Measurements from ENCODE around the gene CNR2.

CNR2 gene

DNA sequence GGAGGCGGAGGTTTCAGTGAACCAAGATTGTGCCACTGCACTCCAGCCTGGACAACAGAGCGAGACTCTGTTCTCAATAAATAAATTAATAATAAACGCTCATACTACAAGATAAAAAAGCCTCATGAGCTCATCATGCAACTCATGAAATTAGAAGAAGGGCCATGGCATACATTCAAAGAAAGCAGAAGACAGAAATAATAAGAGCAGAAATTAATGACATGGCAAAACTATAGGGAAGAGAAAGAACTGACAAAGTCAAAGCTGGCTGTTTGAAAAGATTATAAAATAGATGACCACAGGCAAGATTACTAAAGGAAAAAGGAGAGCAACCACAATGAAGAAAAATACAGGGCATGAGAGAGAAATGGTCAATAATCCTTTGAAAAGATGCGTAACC, 30.4 kb downstream of the CNR2 start:
- Histone ChIP-seq H3K4me3 (ENCODE audit: low read length) (no peak overlapping the region), H3K9ac (ENCODE audit: low read length) (no peak overlapping the region), H2AFZ (ENCODE audit: low read length) (no peak overlapping the region), H3K27ac (ENCODE audit: low read length) (no peak overlapping the region), H3K9me2 (replicated peaks; ENCODE audit: insufficient read depth, low read length) (no peaks in the 10 kb centered on the region), H3K27me3 (replicated peaks; ENCODE audit: insufficient read depth, low read length) (no peaks in the 10 kb centered on the region), H3K4me2 (ENCODE audit: low read depth, low read length) (no peak overlapping the region), H3K79me2 (ENCODE audit: low read length) (no peaks in the 10 kb centered on the region), H3K4me1 (ENCODE audit: low read length) (no peaks in the 10 kb centered on the region), H3F3A (ENCODE audit: insufficient read depth, low read length) (no peaks in the 10 kb centered on the region), H4K20me1 (ENCODE audit: insufficient read depth, low read length) (no peaks in the 10 kb centered on the region), H3K9me3 (replicated peaks; ENCODE audit: insufficient read depth, low read length) (no peaks in the 10 kb centered on the region), H3K36me3 (replicated peaks; ENCODE audit: insufficient read depth, low read length) (no peaks in the 10 kb centered on the region)
- TF ChIP-seq EZH2 (optimal IDR thresholded peaks at IDR 0.05; ENCODE audit: low read depth, low read length) (no peak), EZH2phosphoT487 (IDR thresholded peaks at IDR 0.05; ENCODE audit: low read length) (no peak)
- TF ChIP-seq, protein P1, sequence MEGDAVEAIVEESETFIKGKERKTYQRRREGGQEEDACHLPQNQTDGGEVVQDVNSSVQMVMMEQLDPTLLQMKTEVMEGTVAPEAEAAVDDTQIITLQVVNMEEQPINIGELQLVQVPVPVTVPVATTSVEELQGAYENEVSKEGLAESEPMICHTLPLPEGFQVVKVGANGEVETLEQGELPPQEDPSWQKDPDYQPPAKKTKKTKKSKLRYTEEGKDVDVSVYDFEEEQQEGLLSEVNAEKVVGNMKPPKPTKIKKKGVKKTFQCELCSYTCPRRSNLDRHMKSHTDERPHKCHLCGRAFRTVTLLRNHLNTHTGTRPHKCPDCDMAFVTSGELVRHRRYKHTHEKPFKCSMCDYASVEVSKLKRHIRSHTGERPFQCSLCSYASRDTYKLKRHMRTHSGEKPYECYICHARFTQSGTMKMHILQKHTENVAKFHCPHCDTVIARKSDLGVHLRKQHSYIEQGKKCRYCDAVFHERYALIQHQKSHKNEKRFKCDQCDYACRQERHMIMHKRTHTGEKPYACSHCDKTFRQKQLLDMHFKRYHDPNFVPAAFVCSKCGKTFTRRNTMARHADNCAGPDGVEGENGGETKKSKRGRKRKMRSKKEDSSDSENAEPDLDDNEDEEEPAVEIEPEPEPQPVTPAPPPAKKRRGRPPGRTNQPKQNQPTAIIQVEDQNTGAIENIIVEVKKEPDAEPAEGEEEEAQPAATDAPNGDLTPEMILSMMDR (IDR thresholded peaks at IDR 0.05; ENCODE audit: low read length), result no peak
- DNase-seq, result no peak

DNA sequence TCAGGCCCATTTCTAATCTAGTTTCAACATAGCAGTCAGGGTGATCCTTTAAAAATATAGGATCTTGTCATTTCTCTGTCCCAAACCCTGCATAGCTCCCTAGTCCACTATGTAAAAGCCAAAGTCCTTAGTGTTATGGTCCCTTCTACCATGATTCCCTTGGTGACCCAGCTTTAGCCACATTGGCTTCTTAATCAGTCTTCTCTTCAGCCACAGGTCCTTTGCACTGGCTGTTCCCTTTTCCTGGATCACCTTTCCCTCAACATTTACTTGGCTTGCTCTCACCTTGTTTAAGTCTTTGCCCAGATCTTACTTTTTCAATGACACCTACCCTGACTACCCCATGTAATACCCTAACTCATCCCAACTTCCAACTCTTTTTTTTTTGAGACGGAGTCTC, 33.4 kb downstream of the CNR2 start:
- H3K9me2 ChIP-seq (replicated peaks; ENCODE audit: insufficient read depth, low read length), result no peaks in the 10 kb centered on the region
- no peak overlapping the region for H3K4me2 ChIP-seq (ENCODE audit: low read depth, low read length)
- no peaks in the 10 kb centered on the region for H3K9me3 ChIP-seq (replicated peaks; ENCODE audit: insufficient read depth, low read length)
- H4K20me1 ChIP-seq (ENCODE audit: insufficient read depth, low read length), result no peaks in the 10 kb centered on the region
- no peaks in the 10 kb centered on the region for H3K36me3 ChIP-seq (replicated peaks; ENCODE audit: insufficient read depth, low read length)
- DNase-seq, result no peak
- H2AFZ ChIP-seq (ENCODE audit: low read length), result no peak overlapping the region
- no peak overlapping the region for H3K4me3 ChIP-seq (ENCODE audit: low read length)
- H3K9ac ChIP-seq (ENCODE audit: low read length), result no peak overlapping the region
- H3K79me2 ChIP-seq (ENCODE audit: low read length), result no peaks in the 10 kb centered on the region
- no peaks in the 10 kb centered on the region for H3K4me1 ChIP-seq (ENCODE audit: low read length)
- no peak overlapping the region for H3K27ac ChIP-seq (ENCODE audit: low read length)
- no peak for TF ChIP-seq EZH2 (optimal IDR thresholded peaks at IDR 0.05; ENCODE audit: low read depth, low read length)
- no peak for TF ChIP-seq EZH2phosphoT487 (IDR thresholded peaks at IDR 0.05; ENCODE audit: low read length)
- TF ChIP-seq, protein P1 (IDR thresholded peaks at IDR 0.05; ENCODE audit: low read length), result no peak
- H3F3A ChIP-seq (ENCODE audit: insufficient read depth, low read length), result no peaks in the 10 kb centered on the region
- H3K27me3 ChIP-seq (replicated peaks; ENCODE audit: insufficient read depth, low read length), result no peaks in the 10 kb centered on the region; the same call in 1 of the 2 replicates

DNA sequence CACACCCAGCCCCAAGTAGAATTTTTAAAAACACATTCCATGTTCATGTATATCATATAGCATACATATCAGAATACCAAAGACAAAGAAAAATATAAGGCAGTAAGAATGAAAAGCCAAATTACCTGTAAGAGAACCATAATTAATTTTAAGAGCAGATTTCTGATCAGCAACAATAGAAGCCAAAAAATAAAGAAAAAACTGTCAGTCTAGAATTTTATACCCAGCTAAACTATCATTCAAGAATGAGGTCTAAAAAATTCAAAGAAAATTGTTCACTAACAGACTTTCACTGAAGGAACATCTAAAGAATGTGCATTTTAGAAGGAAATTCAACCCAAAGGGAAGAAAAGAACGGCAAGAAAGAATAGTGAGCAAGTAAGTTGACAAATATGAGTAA, 34.5 kb downstream of the CNR2 start:
- Histone ChIP-seq H3K4me3 (ENCODE audit: low read length) (no peak overlapping the region), H4K20me1 (ENCODE audit: insufficient read depth, low read length) (no peaks in the 10 kb centered on the region), H3F3A (ENCODE audit: insufficient read depth, low read length) (no peaks in the 10 kb centered on the region), H2AFZ (ENCODE audit: low read length) (no peak overlapping the region), H3K4me2 (ENCODE audit: low read depth, low read length) (no peak overlapping the region), H3K4me1 (ENCODE audit: low read length) (no peaks in the 10 kb centered on the region), H3K79me2 (ENCODE audit: low read length) (no peaks in the 10 kb centered on the region), H3K9ac (ENCODE audit: low read length) (no peak overlapping the region), H3K36me3 (replicated peaks; ENCODE audit: insufficient read depth, low read length) (no peaks in the 10 kb centered on the region), H3K27me3 (replicated peaks; ENCODE audit: insufficient read depth, low read length) (no peaks in the 10 kb centered on the region; the same call in 1 of the 2 replicates), H3K9me3 (replicated peaks; ENCODE audit: insufficient read depth, low read length) (no peaks in the 10 kb centered on the region), H3K27ac (ENCODE audit: low read length) (no peak overlapping the region), H3K9me2 (replicated peaks; ENCODE audit: insufficient read depth, low read length) (no peaks in the 10 kb centered on the region)
- DNase-seq, result no peak
- TF ChIP-seq EZH2 (optimal IDR thresholded peaks at IDR 0.05; ENCODE audit: low read depth, low read length) (no peak), EZH2phosphoT487 (IDR thresholded peaks at IDR 0.05; ENCODE audit: low read length) (no peak)
- TF ChIP-seq, protein P1 (IDR thresholded peaks at IDR 0.05; ENCODE audit: low read length), result no peak
